Osteocyte (in vitro differentiated cells): ENCODE results near the gene ABCC6. TPM values are rescaled to one million over a fixed set of nuclear protein-coding genes. Genes with fewer than 3 reads are reported as not detected.

Source experiments
- DNase-seq: peaks from one replicate; pipeline ENCODE4 v3.0.0; 2021; ENCODE audit warnings: mixed read lengths; ENCODE audit not compliant: unreplicated experiment; ENCODE audit errors: extremely low spot score
- H3K27ac Mint-ChIP-seq: one replicate; pipeline ENCODE4 v1.8.0; 2021; ENCODE audit warnings: mild to moderate bottlenecking, mixed read lengths; ENCODE audit not compliant: unreplicated experiment
- H3K27me3 Mint-ChIP-seq: one replicate; pipeline ENCODE4 v1.8.0; 2021; ENCODE audit warnings: mixed read lengths; ENCODE audit not compliant: unreplicated experiment
- H3K36me3 Mint-ChIP-seq: one replicate; pipeline ENCODE4 v1.8.0; 2021; ENCODE audit warnings: mixed read lengths; ENCODE audit not compliant: unreplicated experiment
- H3K4me1 Mint-ChIP-seq: one replicate; pipeline ENCODE4 v1.8.0; 2021; ENCODE audit warnings: mixed read lengths; ENCODE audit not compliant: unreplicated experiment
- H3K4me3 Mint-ChIP-seq: one replicate; pipeline ENCODE4 v1.8.0; 2021; ENCODE audit warnings: mild to moderate bottlenecking, moderate library complexity, mixed read lengths; ENCODE audit not compliant: unreplicated experiment
- H3K9me3 Mint-ChIP-seq: one replicate; pipeline ENCODE4 v1.8.0; 2021; ENCODE audit warnings: mixed read lengths; ENCODE audit not compliant: unreplicated experiment
- CTCF ChIP-seq: fragments of 200-600 bp; sonication (generic); IDR thresholded peaks from 2 replicates; pipeline ENCODE4 v1.5.0; 2021; ENCODE audit warnings: antibody characterized with exemption, mild to moderate bottlenecking, moderate library complexity
- total RNA-seq: library from RNA; stranded (reverse); gene quantifications from 2 replicates; pipeline ENCODE4 v1.2.1, GENCODE V29; 2021

ABCC6 gene
- total RNA-seq, 1 donor from 2014 or later = 1.4 TPM

GRCh38 chr16:16178455-16179162 lies 44.7 kb downstream of the ABCC6 start:
- Mint-ChIP-seq H3K27me3 (peaks cover 6% of the 10 kb centered on the region), H3K9me3 (no peaks in the 10 kb centered on the region), H3K4me1 (peaks cover 6% of the 10 kb centered on the region), H3K36me3 (peaks cover 4% of the 10 kb centered on the region), H3K4me3 (no peak overlapping the region), H3K27ac (no peak overlapping the region)
- TF ChIP-seq CTCF = no peak
- no peak for DNase-seq

GRCh38 chr16:16176328-16176727 lies 47.0 kb downstream of the ABCC6 start:
- Mint-ChIP-seq H3K4me3 (no peak overlapping the region), H3K27me3 (peaks cover 2% of the 10 kb centered on the region), H3K9me3 (no peaks in the 10 kb centered on the region), H3K4me1 (no peaks in the 10 kb centered on the region), H3K27ac (no peak overlapping the region), H3K36me3 (peaks cover 4% of the 10 kb centered on the region)
- no peak for DNase-seq
- no peak for TF ChIP-seq CTCF

GRCh38 chr16:16175296-16175695 lies 48.0 kb downstream of the ABCC6 start:
- Mint-ChIP-seq H3K4me3 (no peak overlapping the region), H3K27me3 (peaks cover 2% of the 10 kb centered on the region), H3K4me1 (no peaks in the 10 kb centered on the region), H3K9me3 (no peaks in the 10 kb centered on the region), H3K27ac (no peak overlapping the region), H3K36me3 (peaks cover 4% of the 10 kb centered on the region)
- TF ChIP-seq CTCF = no peak
- no peak for DNase-seq

- Mint-ChIP-seq H3K9me3 (no peaks in the 10 kb centered on the region), H3K4me1 (no peaks in the 10 kb centered on the region)
- TF ChIP-seq CTCF = no peak
Observed at GRCh38 chr16:16172991-16173390, 50.3 kb downstream of the ABCC6 start.

GRCh38 chr16:16171332-16171919 lies 51.9 kb downstream of the ABCC6 start:
- no peak for DNase-seq
- no peaks in the 10 kb centered on the region for H3K4me1 Mint-ChIP-seq
- H3K27ac Mint-ChIP-seq = no peak overlapping the region
- no peak overlapping the region for H3K4me3 Mint-ChIP-seq
- no peak for TF ChIP-seq CTCF
- peaks cover 4% of the 10 kb centered on the region for H3K36me3 Mint-ChIP-seq
- no peaks in the 10 kb centered on the region for H3K9me3 Mint-ChIP-seq
- peaks cover 2% of the 10 kb centered on the region for H3K27me3 Mint-ChIP-seq

More at GRCh38 chr16:16172991-16173390, 50.3 kb downstream of the ABCC6 start:
- no peak for DNase-seq
- Mint-ChIP-seq H3K27ac (no peak overlapping the region), H3K4me3 (no peak overlapping the region), H3K27me3 (peaks cover 2% of the 10 kb centered on the region), H3K36me3 (peaks cover 4% of the 10 kb centered on the region)
